H1 (cell line): ENCODE results near the gene HIPK2.

Source experiments
- MAX ChIP-seq: IDR thresholded peaks from 2 replicates; pipeline ENCODE4 v1.6.1; 2012; ENCODE audit warnings: inconsistent platforms
- POLR2A ChIP-seq, 2 experiments: IDR thresholded peaks; 1 replicate in 1 of 2; 2 replicates in 1 of 2; pipeline ENCODE4 v1.6.1; 2011; ENCODE audit warnings: low read depth in 2 of 2, low read length in 2 of 2, mild to moderate bottlenecking in 2 of 2; ENCODE audit errors: control extremely low read depth in 1 of 2
- YY1 ChIP-seq: IDR thresholded peaks from 2 replicates; pipeline ENCODE4 v1.6.1; 2011; ENCODE audit warnings: low read depth, mild to moderate bottlenecking, low read length

DNA sequence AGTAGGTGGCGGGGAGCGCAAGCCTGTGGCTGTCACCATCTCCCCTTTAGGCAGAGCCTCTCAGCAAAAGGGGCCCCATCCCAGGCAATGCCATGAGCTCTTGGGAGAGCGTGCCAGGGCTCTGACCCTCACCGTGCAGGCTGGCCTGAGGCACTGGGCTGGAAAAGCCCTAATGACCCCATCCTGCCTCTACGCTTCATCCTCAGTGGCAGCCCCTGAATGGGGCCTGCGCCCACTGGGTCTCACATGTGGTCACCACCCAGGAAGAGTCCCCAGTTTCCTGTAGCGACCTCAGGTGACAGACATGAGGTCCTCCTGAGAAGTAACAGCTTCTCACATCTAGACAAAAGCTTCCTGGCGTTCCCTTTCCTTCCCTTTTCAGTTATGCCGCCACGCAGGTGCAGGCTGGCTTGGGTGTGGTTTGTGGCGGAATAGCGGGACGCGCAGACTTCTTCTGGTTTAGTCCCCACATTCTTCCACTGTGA, 195.1 kb downstream of the HIPK2 start:
- TF ChIP-seq YY1 (no peak), POLR2A (IDR thresholded peaks at IDR 0.05; ENCODE audit: control extremely low read depth in 1 of 2, low read depth in 2 of 2, low read length in 2 of 2) (no peak), MAX (no peak)
